Small intestine (tissue), 7 donors: ENCODE data around the gene SFMBT1. TPM values are rescaled to one million over a fixed set of nuclear protein-coding genes. Genes with fewer than 3 reads are reported as not detected.

Experiments
- DNase-seq, 2 donors: peaks; one replicate each; pipeline versions ENCODE4 v3.0.0 to v3.0.0-alpha.2; 2013
- FAIRE-seq: peaks from 2 replicates; lab custom pipeline; 2012; peaks lifted over from hg19 to GRCh38; lab: Jason Lieb, UNC
- H3K27ac ChIP-seq, 3 donors: one replicate each; pipeline ENCODE4 v1.5.1; 2013; ENCODE audit warnings: low read length in 2 of 3, mild to moderate bottlenecking in 2 of 3, control low read depth in 1 of 3, inconsistent platforms in 1 of 3, low read depth in 1 of 3, moderate library complexity in 1 of 3
- H3K27me3 ChIP-seq, 3 donors: one replicate each; pipeline ENCODE4 v1.6.1; 2013; ENCODE audit warnings: low read length in 3 of 3, inconsistent platforms in 1 of 3; ENCODE audit not compliant: control insufficient read depth in 3 of 3, insufficient read depth in 3 of 3
- H3K36me3 ChIP-seq, 3 donors: one replicate each; pipeline ENCODE4 v1.6.1; 2013; ENCODE audit warnings: low read length in 3 of 3, inconsistent platforms in 1 of 3, low read depth in 1 of 3, mild to moderate bottlenecking in 1 of 3, moderate library complexity in 1 of 3; ENCODE audit not compliant: control insufficient read depth in 3 of 3, insufficient read depth in 2 of 3
- H3K4me1 ChIP-seq, 3 donors: one replicate each; pipeline ENCODE4 v1.6.1; 2013; ENCODE audit warnings: low read length in 2 of 3, inconsistent platforms in 1 of 3, low read depth in 1 of 3, mild to moderate bottlenecking in 1 of 3, moderate library complexity in 1 of 3; ENCODE audit not compliant: control insufficient read depth in 3 of 3, insufficient read depth in 2 of 3
- H3K4me3 ChIP-seq, 3 donors: one replicate each; pipeline ENCODE4 v1.5.1; 2013; ENCODE audit warnings: low read length in 3 of 3, control low read depth in 1 of 3, inconsistent platforms in 1 of 3, low read depth in 1 of 3, mild to moderate bottlenecking in 1 of 3, moderate library complexity in 1 of 3
- H3K9me3 ChIP-seq, 2 donors: one replicate each; pipeline ENCODE4 v1.6.1; 2013; ENCODE audit warnings: low read depth in 1 of 2, low read length in 1 of 2; ENCODE audit not compliant: control insufficient read depth in 2 of 2, insufficient read depth in 1 of 2
- WGBS, 3 donors: extraction: QIAGEN DNeasy Blood & Tissue Kit; methylation state at CpG; one replicate each; pipeline ENCODE4 v1.1.7; 2013; 5-methylcytosine and 5-hydroxymethylcytosine counted together
- polyA plus RNA-seq, 4 donors: library from polyadenylated mRNA; stranded (reverse) in 3 of 4; unstranded in 1 of 4; fragments of 200-250 nt in 3 of 4; fragments of 120-200 nt in 1 of 4; gene quantifications; one replicate each; pipeline versions ENCODE4 v1.2.1 to v1.2.3, GENCODE V29; 2013
- donor health status: healthy with polysubstance abuse.
- donor health status: control.
- donor health status: control.
- donor health status: Bipolar disorder and iron deficiency.
- donor health status: healthy.

The SFMBT1 gene
- polyA plus RNA-seq, 4 donors, result 2.5 to 19.3 (median 4.3) TPM

- Histone ChIP-seq H3K36me3 (peaks cover 0 to 3% (median 0%) of the 10 kb centered on the region in 3 donors), H3K4me3 (no peak overlapping the region), H3K4me1 (no peaks in the 10 kb centered on the region), H3K27ac (no peak overlapping the region), H3K9me3 (peaks cover 0 to 3% of the 10 kb centered on the region in 2 donors), H3K27me3 (no peaks in the 10 kb centered on the region)
- no peak for DNase-seq
- no peak for FAIRE-seq
- 81 to 85% (median 82%) methylated on average over 8 of the region's 8 CpGs for WGBS, 3 donors
Measured at GRCh38 chr3:52873433-52874159, 172.3 kb downstream of the SFMBT1 start.

- Histone ChIP-seq H3K9me3 (peaks cover 0 to 3% of the 10 kb centered on the region in 2 donors), H3K4me3 (no peak overlapping the region), H3K27ac (no peak overlapping the region), H3K36me3 (peaks cover 0 to 3% (median 0%) of the 10 kb centered on the region in 3 donors), H3K27me3 (no peaks in the 10 kb centered on the region), H3K4me1 (no peaks in the 10 kb centered on the region)
- WGBS, 3 donors, result 92 to 95% (median 95%) methylated on average over 3 of the region's 3 CpGs
- DNase-seq (no peak), FAIRE-seq (no peak)
Measured at GRCh38 chr3:52872245-52872644, 173.6 kb downstream of the SFMBT1 start.

- DNase-seq (no peak), FAIRE-seq (no peak)
- no peaks in the 10 kb centered on the region for H3K27me3 ChIP-seq
- peaks cover 0 to 3% of the 10 kb centered on the region in 2 donors for H3K9me3 ChIP-seq
- no peak overlapping the region for H3K4me3 ChIP-seq
- H3K36me3 ChIP-seq, result peaks cover 0 to 3% (median 0%) of the 10 kb centered on the region in 3 donors
- WGBS, 3 donors, result 68 to 79% (median 76%) methylated on average over 9 of the region's 9 CpGs
- H3K4me1 ChIP-seq, result no peaks in the 10 kb centered on the region
- no peak overlapping the region for H3K27ac ChIP-seq
Measured at GRCh38 chr3:52871761-52872160, 174.1 kb downstream of the SFMBT1 start.

GRCh38 chr3:52870471-52870870, 175.4 kb downstream of the SFMBT1 start:
- peaks cover 0 to 3% of the 10 kb centered on the region in 2 donors for H3K9me3 ChIP-seq
- no peaks in the 10 kb centered on the region for H3K4me1 ChIP-seq
- no peak for FAIRE-seq
- peaks cover 0 to 3% (median 0%) of the 10 kb centered on the region in 3 donors for H3K36me3 ChIP-seq
- DNase-seq, result no peak
- no peak overlapping the region for H3K27ac ChIP-seq
- WGBS, 3 donors, result 96 to 98% (median 97%) methylated on average over 10 of the region's 10 CpGs
- H3K4me3 ChIP-seq, result no peak overlapping the region
- H3K27me3 ChIP-seq, result no peaks in the 10 kb centered on the region

- FAIRE-seq, result no peak
- Histone ChIP-seq H3K9me3 (peaks cover 2 to 7% of the 10 kb centered on the region in 2 donors), H3K4me1 (no peaks in the 10 kb centered on the region), H3K4me3 (no peak overlapping the region), H3K36me3 (peaks cover 0 to 3% (median 0%) of the 10 kb centered on the region in 3 donors), H3K27me3 (no peaks in the 10 kb centered on the region), H3K27ac (no peak overlapping the region)
- no peak for DNase-seq
- WGBS, 3 donors, result 92 to 93% (median 93%) methylated on average over 12 of the region's 12 CpGs
Measured at GRCh38 chr3:52866427-52866826, 179.4 kb downstream of the SFMBT1 start.

GRCh38 chr3:52865994-52866393, 179.9 kb downstream of the SFMBT1 start:
- Histone ChIP-seq H3K27ac (no peak overlapping the region), H3K4me3 (no peak overlapping the region), H3K36me3 (peaks cover 0 to 3% (median 0%) of the 10 kb centered on the region in 3 donors), H3K27me3 (no peaks in the 10 kb centered on the region), H3K9me3 (peaks cover 2 to 7% of the 10 kb centered on the region in 2 donors), H3K4me1 (no peaks in the 10 kb centered on the region)
- DNase-seq, result no peak
- 96 to 98% (median 98%) methylated on average over 13 of the region's 13 CpGs for WGBS, 3 donors
- no peak for FAIRE-seq

- H3K9me3 ChIP-seq, result peaks cover 2 to 4% of the 10 kb centered on the region in 2 donors
- peaks cover 0 to 5% (median 0%) of the 10 kb centered on the region in 3 donors for H3K36me3 ChIP-seq
- no peaks in the 10 kb centered on the region for H3K27me3 ChIP-seq
- no peaks in the 10 kb centered on the region for H3K4me1 ChIP-seq
- FAIRE-seq (no peak), DNase-seq (no peak)
- no peak overlapping the region for H3K4me3 ChIP-seq
- WGBS, 3 donors, result 79 to 93% (median 82%) methylated on average over 8 of the region's 8 CpGs
- no peak overlapping the region for H3K27ac ChIP-seq
Measured at GRCh38 chr3:52860424-52860768, 185.5 kb downstream of the SFMBT1 start.

GRCh38 chr3:52859686-52860423, 186.0 kb downstream of the SFMBT1 start:
- WGBS, 3 donors, result 88 to 93% (median 88%) methylated on average over 8 of the region's 8 CpGs
- DNase-seq (no peak), FAIRE-seq (no peak)
- Histone ChIP-seq H3K4me1 (no peaks in the 10 kb centered on the region), H3K36me3 (peaks cover 0 to 5% (median 0%) of the 10 kb centered on the region in 3 donors), H3K4me3 (no peak overlapping the region), H3K27me3 (no peaks in the 10 kb centered on the region), H3K27ac (no peak overlapping the region), H3K9me3 (peaks cover 2 to 4% of the 10 kb centered on the region in 2 donors)
